NB4 (cell line): Measurements from ENCODE around the gene ERFL.

Source experiments
- MYC ChIP-seq: IDR thresholded peaks from 2 replicates; pipeline ENCODE4 v1.6.1; 2011; ENCODE audit warnings: low read depth, low read length
- POLR2A ChIP-seq: IDR thresholded peaks from 2 replicates; pipeline ENCODE4 v1.6.1; 2011; ENCODE audit warnings: mild to moderate bottlenecking; ENCODE audit not compliant: insufficient read length; ENCODE audit errors: extremely low read depth
- TF ChIP-seq, protein P1 (sequence below): IDR thresholded peaks from one replicate; pipeline ENCODE4 v1.5.1; 2012; ENCODE audit warnings: low read depth, low read length
- TF ChIP-seq, protein P2 (sequence below): IDR thresholded peaks from 2 replicates; pipeline ENCODE4 v1.6.1; 2011; ENCODE audit warnings: low read depth, low read length

DNA sequence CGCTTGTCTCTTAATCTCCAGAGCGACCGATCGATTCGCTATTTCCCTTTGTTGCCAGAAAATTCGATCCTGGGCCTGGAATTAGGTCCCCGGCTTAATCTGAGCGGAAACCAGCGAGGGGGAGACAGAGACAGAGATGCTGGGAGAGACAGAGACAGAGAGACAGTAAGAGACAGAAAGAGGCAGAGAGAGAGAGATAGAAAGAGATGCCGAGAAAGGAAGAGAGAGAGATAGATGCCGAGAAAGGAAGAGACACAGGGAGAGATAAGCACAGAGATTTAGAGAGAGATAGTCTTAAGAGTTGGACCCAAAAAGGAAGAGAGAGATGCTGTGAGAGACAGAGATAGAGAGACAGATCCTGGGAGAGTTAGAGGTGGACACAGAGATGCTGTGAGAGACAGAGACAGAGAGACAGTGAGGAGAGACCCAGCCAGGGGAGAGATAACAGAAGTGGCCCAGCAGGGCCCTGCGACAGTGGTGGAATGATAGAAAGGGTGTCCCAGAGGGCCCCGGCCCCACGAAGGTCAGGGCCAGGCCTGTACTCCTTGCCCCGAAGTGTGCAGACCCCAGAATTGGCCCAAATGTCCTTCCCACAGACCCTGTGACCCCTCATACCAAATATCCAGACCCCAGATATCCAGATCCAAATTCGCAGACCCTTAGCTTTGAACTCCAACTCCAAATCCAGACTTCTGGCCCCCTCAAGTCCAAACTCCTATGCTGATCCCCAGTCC is 1.3 kb downstream of the ERFL start:
- TF ChIP-seq, protein P1, sequence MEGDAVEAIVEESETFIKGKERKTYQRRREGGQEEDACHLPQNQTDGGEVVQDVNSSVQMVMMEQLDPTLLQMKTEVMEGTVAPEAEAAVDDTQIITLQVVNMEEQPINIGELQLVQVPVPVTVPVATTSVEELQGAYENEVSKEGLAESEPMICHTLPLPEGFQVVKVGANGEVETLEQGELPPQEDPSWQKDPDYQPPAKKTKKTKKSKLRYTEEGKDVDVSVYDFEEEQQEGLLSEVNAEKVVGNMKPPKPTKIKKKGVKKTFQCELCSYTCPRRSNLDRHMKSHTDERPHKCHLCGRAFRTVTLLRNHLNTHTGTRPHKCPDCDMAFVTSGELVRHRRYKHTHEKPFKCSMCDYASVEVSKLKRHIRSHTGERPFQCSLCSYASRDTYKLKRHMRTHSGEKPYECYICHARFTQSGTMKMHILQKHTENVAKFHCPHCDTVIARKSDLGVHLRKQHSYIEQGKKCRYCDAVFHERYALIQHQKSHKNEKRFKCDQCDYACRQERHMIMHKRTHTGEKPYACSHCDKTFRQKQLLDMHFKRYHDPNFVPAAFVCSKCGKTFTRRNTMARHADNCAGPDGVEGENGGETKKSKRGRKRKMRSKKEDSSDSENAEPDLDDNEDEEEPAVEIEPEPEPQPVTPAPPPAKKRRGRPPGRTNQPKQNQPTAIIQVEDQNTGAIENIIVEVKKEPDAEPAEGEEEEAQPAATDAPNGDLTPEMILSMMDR = no peak
- no peak for TF ChIP-seq POLR2A
- TF ChIP-seq, protein P2, sequence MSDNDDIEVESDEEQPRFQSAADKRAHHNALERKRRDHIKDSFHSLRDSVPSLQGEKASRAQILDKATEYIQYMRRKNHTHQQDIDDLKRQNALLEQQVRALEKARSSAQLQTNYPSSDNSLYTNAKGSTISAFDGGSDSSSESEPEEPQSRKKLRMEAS = no peak
- no peak for TF ChIP-seq MYC
